ENCODE results near the gene SEPTIN7. TPM values are rescaled to one million over a fixed set of nuclear protein-coding genes. Genes with fewer than 3 reads are reported as not detected.

The SEPTIN7 gene
- total and polyA plus RNA-seq, 9 of the 15 experiments (the other 6 are each of a cell fraction or from before 2014, with no cell fraction given), result 95.0 to 268 (median 163) TPM

GRCh38 chr7:35777121-35777520 lies 23.7 kb upstream of the SEPTIN7 start (continued):
- TF ChIP-seq SIN3A (IDR thresholded peaks at IDR 0.05; ENCODE audit: borderline replicate concordance in 2 of 2, control insufficient read depth in 1 of 2, low read depth in 2 of 2, low read length in 2 of 2) (no peak), CHD4 (IDR thresholded peaks at IDR 0.05; ENCODE audit: insufficient read depth, insufficient replicate concordance, low read depth, low read length, poor library complexity, severe bottlenecking) (no peak)

DNA sequence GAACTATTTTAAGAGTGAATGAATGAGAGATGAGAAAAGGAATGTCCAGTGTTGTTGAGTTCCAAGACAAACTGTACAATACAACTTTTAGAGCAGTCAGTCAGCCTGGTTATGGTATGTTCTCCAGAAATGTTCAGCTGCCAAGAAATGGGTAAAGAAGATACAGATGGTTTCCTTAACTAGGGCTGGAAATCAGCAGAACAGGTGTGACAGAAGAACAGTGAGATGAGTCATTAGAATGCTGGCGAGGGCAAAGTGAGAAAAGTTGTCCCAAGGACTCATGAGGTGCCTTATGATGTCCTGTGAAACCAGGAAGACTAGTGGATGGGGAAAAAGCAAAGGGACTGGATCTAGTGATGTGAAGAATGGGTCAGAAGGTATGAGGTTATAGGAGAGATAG lies 20.8 kb upstream of the SEPTIN7 start:
- ChIA-PET POLR2A (no interaction called here), CTCF (ENCODE audit: low intra/inter-chr PET ratio) (no interaction called here)
- no peak for TF ChIP-seq KLF10 (CRISPR knock-in tag; IDR thresholded peaks at IDR 0.05)
- TF ChIP-seq NCOA2 (IDR thresholded peaks at IDR 0.05; ENCODE audit: partially characterized antibody in 2 of 2), result no peak
- no peak for TF ChIP-seq RB1 (IDR thresholded peaks at IDR 0.05; ENCODE audit: low read depth)
- H3K9ac ChIP-seq (ENCODE audit: insufficient read depth in 1 of 2, low read depth in 2 of 2, low read length in 2 of 2), result no peak overlapping the region
- H3K27ac ChIP-seq (ENCODE audit: extremely low read depth, low read depth, low read length), result no peak overlapping the region
- FAIRE-seq, result no peak
- no peak overlapping the region for H3K4me3 ChIP-seq
- H3K9me1 ChIP-seq (ENCODE audit: control insufficient read depth, insufficient read depth, low read length), result no peaks in the 10 kb centered on the region
- intact Hi-C loops (cut with micrococcal nuclease), result no loop called here
- peaks cover 7 to 14% of the 10 kb centered on the region in 2 experiments; a peak in 3 of 5 replicates for H3K27me3 ChIP-seq (ENCODE audit: control insufficient read depth in 2 of 2, insufficient read depth in 2 of 2, low read length in 2 of 2)
- no peaks in the 10 kb centered on the region for H4K20me1 ChIP-seq (replicated peaks; ENCODE audit: control insufficient read depth, insufficient read depth, low read length)
- H3K9me3 ChIP-seq (replicated peaks; ENCODE audit: control insufficient read depth, insufficient read depth, low read depth, low read length), result no peaks in the 10 kb centered on the region
- H3K4me1 ChIP-seq (replicated peaks in 1 of 2; ENCODE audit: control insufficient read depth in 2 of 2, insufficient read depth in 2 of 2, low read length in 2 of 2), result no peaks in the 10 kb centered on the region
- ATAC-seq, result no peak
- no peak for DNase-seq (ENCODE audit: extremely low read depth in 1 of 4, low spot score in 3 of 4)
- H3K79me2 ChIP-seq (ENCODE audit: control insufficient read depth, insufficient read depth, low read length), result no peaks in the 10 kb centered on the region
- H2AFZ ChIP-seq (ENCODE audit: low read depth, low read length), result no peak overlapping the region
- 0% methylated on average over 1 of the region's 1 CpG for WGBS (ENCODE audit: insufficient coverage, low coverage, missing lambda C conversion rate)
- H3K4me2 ChIP-seq (ENCODE audit: insufficient read depth, low read length), result no peak overlapping the region
- BruUV-seq (replicated peaks), result no TSS peak
- in situ Hi-C loops (cut with MboI), result no loop called here
- H3K36me3 ChIP-seq (ENCODE audit: control insufficient read depth, insufficient read depth, low read length), result no peaks in the 10 kb centered on the region

Data from K562 (cell line).